ENCODE measurements around the gene CRYBB3. TPM values are rescaled to one million over a fixed set of nuclear protein-coding genes. Genes with fewer than 3 reads are reported as not detected.

The CRYBB3 gene
- total and polyA plus RNA-seq, 9 of the 15 experiments (the other 6 are each of a cell fraction or from before 2014, with no cell fraction given): not detected

DNA sequence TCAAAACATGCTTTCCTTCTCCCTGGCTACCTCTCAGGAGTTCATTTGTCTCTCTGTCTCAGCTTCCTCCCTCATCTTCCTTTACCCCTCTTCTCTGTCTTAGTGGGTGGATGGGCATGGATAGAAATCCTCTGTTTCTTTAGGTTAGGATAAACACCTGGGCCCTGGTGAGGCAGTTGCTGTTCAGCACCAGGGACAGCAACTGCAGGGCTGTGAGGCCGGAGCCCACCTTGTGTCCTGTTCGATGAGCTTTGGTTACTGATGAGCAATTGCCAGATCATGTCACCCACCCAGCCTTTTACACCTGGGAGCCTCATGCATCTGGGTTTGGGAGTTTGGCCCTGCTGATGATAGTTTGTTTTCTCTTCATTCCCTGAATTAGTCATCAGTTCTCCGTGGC, 6.1 kb upstream of the CRYBB3 start:
- TF ChIP-seq, protein P1, sequence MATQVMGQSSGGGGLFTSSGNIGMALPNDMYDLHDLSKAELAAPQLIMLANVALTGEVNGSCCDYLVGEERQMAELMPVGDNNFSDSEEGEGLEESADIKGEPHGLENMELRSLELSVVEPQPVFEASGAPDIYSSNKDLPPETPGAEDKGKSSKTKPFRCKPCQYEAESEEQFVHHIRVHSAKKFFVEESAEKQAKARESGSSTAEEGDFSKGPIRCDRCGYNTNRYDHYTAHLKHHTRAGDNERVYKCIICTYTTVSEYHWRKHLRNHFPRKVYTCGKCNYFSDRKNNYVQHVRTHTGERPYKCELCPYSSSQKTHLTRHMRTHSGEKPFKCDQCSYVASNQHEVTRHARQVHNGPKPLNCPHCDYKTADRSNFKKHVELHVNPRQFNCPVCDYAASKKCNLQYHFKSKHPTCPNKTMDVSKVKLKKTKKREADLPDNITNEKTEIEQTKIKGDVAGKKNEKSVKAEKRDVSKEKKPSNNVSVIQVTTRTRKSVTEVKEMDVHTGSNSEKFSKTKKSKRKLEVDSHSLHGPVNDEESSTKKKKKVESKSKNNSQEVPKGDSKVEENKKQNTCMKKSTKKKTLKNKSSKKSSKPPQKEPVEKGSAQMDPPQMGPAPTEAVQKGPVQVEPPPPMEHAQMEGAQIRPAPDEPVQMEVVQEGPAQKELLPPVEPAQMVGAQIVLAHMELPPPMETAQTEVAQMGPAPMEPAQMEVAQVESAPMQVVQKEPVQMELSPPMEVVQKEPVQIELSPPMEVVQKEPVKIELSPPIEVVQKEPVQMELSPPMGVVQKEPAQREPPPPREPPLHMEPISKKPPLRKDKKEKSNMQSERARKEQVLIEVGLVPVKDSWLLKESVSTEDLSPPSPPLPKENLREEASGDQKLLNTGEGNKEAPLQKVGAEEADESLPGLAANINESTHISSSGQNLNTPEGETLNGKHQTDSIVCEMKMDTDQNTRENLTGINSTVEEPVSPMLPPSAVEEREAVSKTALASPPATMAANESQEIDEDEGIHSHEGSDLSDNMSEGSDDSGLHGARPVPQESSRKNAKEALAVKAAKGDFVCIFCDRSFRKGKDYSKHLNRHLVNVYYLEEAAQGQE (IDR thresholded peaks at IDR 0.05; ENCODE audit: borderline replicate concordance): peak; percentile 96
- TF ChIP-seq, protein P1 (CRISPR knock-in tag; IDR thresholded peaks at IDR 0.05; ENCODE audit: low read depth): peak; percentile 84
- TF ChIP-seq ZNF274 (IDR thresholded peaks at IDR 0.05; ENCODE audit: borderline replicate concordance, low read depth, low read length) (no peak), MIER1 (IDR thresholded peaks at IDR 0.05; ENCODE audit: low read depth) (peak; percentile 81), EHMT2 (IDR thresholded peaks at IDR 0.05) (peak; percentile 82; the same call in 1 of the 2 replicates)
- H3K36me3 ChIP-seq (ENCODE audit: control insufficient read depth, insufficient read depth, low read length): no peaks in the 10 kb centered on the region
- in situ Hi-C loops (cut with MboI): no loop called here
- peaks cover 0 to 8% of the 10 kb centered on the region in 2 experiments; a peak in 1 of 5 replicates for H3K27me3 ChIP-seq (ENCODE audit: control insufficient read depth in 2 of 2, insufficient read depth in 2 of 2, low read length in 2 of 2)
- no peak overlapping the region for H3K4me3 ChIP-seq
- H2AFZ ChIP-seq (ENCODE audit: low read depth, low read length): no peak overlapping the region
- no peaks in the 10 kb centered on the region for H3K9me1 ChIP-seq (ENCODE audit: control insufficient read depth, insufficient read depth, low read length)
- no peak overlapping the region for H3K4me2 ChIP-seq (ENCODE audit: insufficient read depth, low read length)
- BruUV-seq (replicated peaks): no TSS peak
- no peak overlapping the region for H3K9ac ChIP-seq (ENCODE audit: insufficient read depth in 1 of 2, low read depth in 2 of 2, low read length in 2 of 2)
- H3K4me1 ChIP-seq (replicated peaks in 1 of 2; ENCODE audit: control insufficient read depth in 2 of 2, insufficient read depth in 2 of 2, low read length in 2 of 2): no peaks in the 10 kb centered on the region
- no peaks in the 10 kb centered on the region for H3K79me2 ChIP-seq (ENCODE audit: control insufficient read depth, insufficient read depth, low read length)
- no peaks in the 10 kb centered on the region; the same call in 1 of the 2 replicates for H4K20me1 ChIP-seq (replicated peaks; ENCODE audit: control insufficient read depth, insufficient read depth, low read length)
- H3K27ac ChIP-seq (ENCODE audit: extremely low read depth, low read depth, low read length): no peak overlapping the region
- H3K9me3 ChIP-seq (replicated peaks; ENCODE audit: control insufficient read depth, insufficient read depth, low read depth, low read length): no peaks in the 10 kb centered on the region
- ChIA-PET CTCF (ENCODE audit: low intra/inter-chr PET ratio) (no interaction called here), POLR2A (no interaction called here)
- intact Hi-C loops (cut with micrococcal nuclease): no loop called here
- ATAC-seq (no peak), FAIRE-seq (no peak), DNase-seq (ENCODE audit: extremely low read depth in 1 of 4, low spot score in 3 of 4) (peak in 2 of 4 experiments; percentile 33 to 40)
- 0% methylated on average over 3 of the region's 3 CpGs for WGBS (ENCODE audit: insufficient coverage, low coverage, missing lambda C conversion rate)

Measured in K562 (cell line).